Right lobe of liver (tissue), 6 donors: ENCODE results near the gene ARHGEF7. TPM values are rescaled to one million over a fixed set of nuclear protein-coding genes. Genes with fewer than 3 reads are reported as not detected.
A peak's percentile ranks its signal among the peaks of the same experiment; 100 is the strongest.

Experiments used
- ATAC-seq, 4 donors: fragments of 200-7000 bp; cut with Tn5 transposase; one replicate each; pipeline ENCODE4 v1.9.1; 2020; ENCODE audit warnings: mild to moderate bottlenecking in 4 of 4, moderate library complexity in 4 of 4
- DNase-seq, 3 donors: peaks; one replicate each; pipeline ENCODE4 v3.0.0-alpha.2; 2020
- H3K27ac ChIP-seq, 3 donors: fragments of 200-600 bp; one replicate each; pipeline ENCODE4 v1.8.0; 2022
- H3K27me3 ChIP-seq, 2 donors: fragments of 200-600 bp; one replicate each; pipeline ENCODE4 v1.8.0; 2022
- H3K36me3 ChIP-seq, 4 donors: fragments of 200-600 bp; sonication (generic) in 1 of 4; one replicate each; pipeline versions ENCODE4 v1.5.1 to v1.8.0; 2017 to 2022; ENCODE audit warnings: control low read depth in 1 of 4
- H3K4me1 ChIP-seq, 4 donors: fragments of 200-600 bp; sonication (generic) in 1 of 4; one replicate each; pipeline versions ENCODE4 v1.5.1 to v1.8.0; 2017 to 2022; ENCODE audit warnings: control low read depth in 1 of 4
- H3K4me3 ChIP-seq, 3 donors: fragments of 200-600 bp; one replicate each; pipeline ENCODE4 v1.8.0; 2022
- H3K9me3 ChIP-seq, 4 donors: fragments of 200-600 bp; sonication (generic) in 1 of 4; one replicate each; pipeline versions ENCODE4 v1.5.1 to v1.8.0; 2017 to 2022; ENCODE audit warnings: control low read depth in 1 of 4
- POLR2A ChIP-seq: fragments of 450-650 bp; IDR thresholded peaks from one replicate; pipeline ENCODE4 v1.6.1; 2017; ENCODE audit warnings: antibody characterized with exemption, mild to moderate bottlenecking
- WGBS: methylation state at CpG from one replicate; pipeline ENCODE4 v1.1.6; 2018; ENCODE audit warnings: low coverage, low lambda C conversion rate; ENCODE audit not compliant: insufficient coverage; ENCODE audit errors: missing lambda C conversion rate; 5-methylcytosine and 5-hydroxymethylcytosine counted together
- intact Hi-C, 2 donors: fragments of 100-400 bp; cut with DNase I; formaldehyde crosslinking; loops; one replicate each; pipeline versions ENCODE4 v1.11.2 to v1.14.1; 2022
- total RNA-seq, 6 experiments: library from RNA; depleted of rRNA in 2 of 6; stranded (reverse); fragments of >200 nt in 2 of 6; fragmentation: NEBNext Ultra II Directional in 3 of 6; extraction: Animal tissue kit (Norgen Biotek cat#: 25700) in 3 of 6; gene quantifications; one replicate each; pipeline versions ENCODE4 v1.1.0 to v1.2.4, GENCODE V29; 2016 to 2023
- TF ChIP-seq, protein P1 (sequence below), 4 donors: fragments of 200-600 bp in 3 of 4; fragments of 450-650 bp in 1 of 4; IDR thresholded peaks; one replicate each; pipeline versions ENCODE4 v1.5.1 to v1.8.0; 2016 to 2022; ENCODE audit warnings: antibody characterized with exemption in 4 of 4, mild to moderate bottlenecking in 2 of 4
- donor health status: DM: no; HTN: yes; CAD: no.
- donor health status: DM: no; HTN: no; CAD: no.
- donor health status: DM: no; HTN: no; CAD: no.
- donor health status: DM: no; HTN: yes; CAD: no.
- donor health status: DM: no; HTN: yes; CAD: no.

The ARHGEF7 gene
- total RNA-seq, 6 experiments from 2014 or later = 22.0 to 40.1 (median 33.8) TPM

DNA sequence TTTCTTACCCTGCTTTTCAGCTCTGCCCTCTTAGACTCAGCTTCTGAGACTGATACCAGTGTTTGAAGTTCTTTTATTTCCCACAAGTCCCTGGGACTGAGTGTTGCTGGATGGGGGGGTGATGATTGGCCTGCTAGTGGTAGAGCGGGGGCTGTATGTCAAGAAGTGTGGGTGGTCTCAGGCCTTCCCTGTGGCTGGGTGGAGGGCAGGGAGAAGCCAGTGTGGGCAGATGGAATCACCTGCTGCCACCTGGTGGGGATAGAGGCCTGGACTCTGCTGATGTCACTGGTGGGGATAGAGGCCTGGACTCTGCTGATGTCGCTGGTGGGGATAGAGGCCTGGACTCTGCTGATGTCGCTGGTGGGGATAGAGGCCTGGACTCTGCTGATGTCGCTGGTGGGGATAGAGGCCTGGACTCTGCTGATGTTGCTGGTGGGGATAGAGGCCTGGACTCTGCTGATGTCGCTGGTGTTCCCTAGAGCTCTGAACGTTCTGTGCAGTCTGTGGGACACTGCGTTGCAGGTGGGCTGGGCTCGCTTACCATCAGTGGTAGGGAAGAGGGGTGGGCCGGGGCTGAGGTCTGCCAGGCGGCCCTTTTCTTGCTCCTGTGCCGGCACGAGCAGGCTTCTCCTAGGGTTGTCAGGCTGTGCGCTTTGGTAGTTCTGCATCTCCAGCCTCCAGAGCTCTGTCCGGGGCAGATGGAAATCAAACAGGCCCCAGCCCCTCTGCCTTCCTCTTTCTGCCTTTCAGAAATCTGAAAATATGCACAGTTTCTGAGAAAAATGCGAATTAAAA lies 101.3 kb downstream of the ARHGEF7 start:
- ATAC-seq = peak; percentile 26 to 60 (median 52)
- H3K27ac ChIP-seq = peak overlapping the region in 2 of 3 donors; percentile 73 to 75
- H3K36me3 ChIP-seq = no peaks in the 10 kb centered on the region
- peaks cover 0 to 24% (median 8%) of the 10 kb centered on the region in 4 donors for H3K4me1 ChIP-seq
- H3K27me3 ChIP-seq = no peaks in the 10 kb centered on the region
- H3K4me3 ChIP-seq = no peak overlapping the region
- TF ChIP-seq, protein P1, sequence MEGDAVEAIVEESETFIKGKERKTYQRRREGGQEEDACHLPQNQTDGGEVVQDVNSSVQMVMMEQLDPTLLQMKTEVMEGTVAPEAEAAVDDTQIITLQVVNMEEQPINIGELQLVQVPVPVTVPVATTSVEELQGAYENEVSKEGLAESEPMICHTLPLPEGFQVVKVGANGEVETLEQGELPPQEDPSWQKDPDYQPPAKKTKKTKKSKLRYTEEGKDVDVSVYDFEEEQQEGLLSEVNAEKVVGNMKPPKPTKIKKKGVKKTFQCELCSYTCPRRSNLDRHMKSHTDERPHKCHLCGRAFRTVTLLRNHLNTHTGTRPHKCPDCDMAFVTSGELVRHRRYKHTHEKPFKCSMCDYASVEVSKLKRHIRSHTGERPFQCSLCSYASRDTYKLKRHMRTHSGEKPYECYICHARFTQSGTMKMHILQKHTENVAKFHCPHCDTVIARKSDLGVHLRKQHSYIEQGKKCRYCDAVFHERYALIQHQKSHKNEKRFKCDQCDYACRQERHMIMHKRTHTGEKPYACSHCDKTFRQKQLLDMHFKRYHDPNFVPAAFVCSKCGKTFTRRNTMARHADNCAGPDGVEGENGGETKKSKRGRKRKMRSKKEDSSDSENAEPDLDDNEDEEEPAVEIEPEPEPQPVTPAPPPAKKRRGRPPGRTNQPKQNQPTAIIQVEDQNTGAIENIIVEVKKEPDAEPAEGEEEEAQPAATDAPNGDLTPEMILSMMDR (IDR thresholded peaks at IDR 0.05) = peak; percentile 30 to 46 (median 40)
- TF ChIP-seq POLR2A = no peak
- H3K9me3 ChIP-seq = no peaks in the 10 kb centered on the region
- DNase-seq = peak in 1 of 3 donors; percentile 57
- intact Hi-C loops = loop anchor here in 1 of 2 donors (10.0 kb wide), 1 partner anchor 52 kb away; no protein-coding TSS in a partner anchor
- WGBS = 76% methylated on average over 5 of the region's 15 CpGs

DNA sequence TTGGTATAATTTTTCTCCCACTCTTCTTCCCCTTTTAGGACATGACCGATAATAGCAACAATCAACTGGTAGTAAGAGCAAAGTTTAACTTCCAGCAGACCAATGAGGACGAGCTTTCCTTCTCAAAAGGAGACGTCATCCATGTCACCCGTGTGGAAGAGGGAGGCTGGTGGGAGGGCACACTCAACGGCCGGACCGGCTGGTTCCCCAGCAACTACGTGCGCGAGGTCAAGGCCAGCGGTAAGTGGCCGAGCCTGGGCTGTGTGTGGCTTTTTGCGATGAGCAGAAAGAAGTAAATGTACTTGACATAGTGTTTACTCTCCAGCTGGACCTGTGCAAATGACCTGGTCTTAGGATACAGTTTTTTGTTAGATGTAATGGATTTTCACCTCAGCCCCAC lies 102.5 kb downstream of the ARHGEF7 start:
- Histone ChIP-seq H3K27ac (peak overlapping the region; percentile 34 to 75 (median 73)), H3K9me3 (no peaks in the 10 kb centered on the region), H3K27me3 (no peaks in the 10 kb centered on the region), H3K4me1 (peaks cover 0 to 24% (median 8%) of the 10 kb centered on the region in 4 donors), H3K36me3 (no peaks in the 10 kb centered on the region), H3K4me3 (no peak overlapping the region)
- 17% methylated on average over 13 of the region's 13 CpGs for WGBS
- DNase-seq (peak; percentile 84 to 85 (median 84)), ATAC-seq (peak; percentile 79 to 89 (median 88))
- intact Hi-C loops = loop anchor here in 1 of 2 donors (10.0 kb wide), 1 partner anchor 53 kb away; no protein-coding TSS in a partner anchor
- TF ChIP-seq, protein P1 (IDR thresholded peaks at IDR 0.05) = no peak
- no peak for TF ChIP-seq POLR2A

- intact Hi-C loops = loop anchor here in 1 of 2 donors (10.0 kb wide), 1 partner anchor 54 kb away; no protein-coding TSS in a partner anchor
- WGBS = 43% methylated on average over 4 of the region's 4 CpGs
- Histone ChIP-seq H3K4me3 (no peak overlapping the region), H3K4me1 (peaks cover 0 to 19% (median 7%) of the 10 kb centered on the region in 4 donors), H3K36me3 (no peaks in the 10 kb centered on the region), H3K9me3 (no peaks in the 10 kb centered on the region), H3K27me3 (no peaks in the 10 kb centered on the region), H3K27ac (peak overlapping the region in 1 of 3 donors; percentile 75)
- ATAC-seq (no peak), DNase-seq (no peak)
- TF ChIP-seq POLR2A = no peak
- TF ChIP-seq, protein P1 (IDR thresholded peaks at IDR 0.05) = no peak
Observed at GRCh38 chr13:111219280-111219679, 104.2 kb downstream of the ARHGEF7 start.

- Histone ChIP-seq H3K4me3 (no peak overlapping the region), H3K36me3 (no peaks in the 10 kb centered on the region), H3K27ac (no peak overlapping the region), H3K4me1 (peaks cover 0 to 15% (median 5%) of the 10 kb centered on the region in 4 donors), H3K27me3 (no peaks in the 10 kb centered on the region), H3K9me3 (no peaks in the 10 kb centered on the region)
- no peak for ATAC-seq
- WGBS = 75% methylated on average over 5 of the region's 8 CpGs
- no peak for TF ChIP-seq POLR2A
- TF ChIP-seq, protein P1 (IDR thresholded peaks at IDR 0.05) = no peak
- intact Hi-C loops = loop anchor here (5.0 to 10.0 kb wide), 2 partner anchors 55 to 153 kb away; no protein-coding TSS in a partner anchor
- DNase-seq = no peak
Observed at GRCh38 chr13:111219950-111220349, 104.8 kb downstream of the ARHGEF7 start.
